Measurements from ENCODE around the gene CDK6. TPM values are rescaled to one million over a fixed set of nuclear protein-coding genes. Genes with fewer than 3 reads are reported as not detected.

CDK6 gene
- total and polyA plus RNA-seq, 2 experiments from 2014 or later = 17.8 to 61.5 TPM

DNA sequence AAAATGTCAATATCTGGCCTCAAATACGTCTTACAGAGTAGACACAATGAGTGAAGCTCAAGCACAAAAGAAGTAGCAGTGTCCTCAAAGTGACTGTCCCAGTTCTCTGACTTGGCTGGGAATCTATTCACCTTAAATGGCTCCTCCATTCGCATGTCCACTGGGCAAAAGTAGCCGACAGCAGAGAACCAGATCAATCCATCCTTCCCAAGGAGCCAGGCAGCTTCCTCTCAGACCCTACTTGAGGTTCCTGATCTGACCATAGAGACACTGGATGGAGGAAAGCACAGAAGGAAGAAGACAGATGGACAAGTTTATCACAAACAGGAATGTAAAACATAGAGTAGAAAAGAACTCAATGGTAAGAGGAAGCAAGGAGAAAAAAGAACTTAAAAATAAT lies 53.5 kb downstream of the CDK6 start:
- Histone ChIP-seq H3K27ac (no peak overlapping the region), H3K36me3 (ENCODE audit: low read depth) (0 out of 2 replicates have a peak, but pooled peaks cover under 1% of the 10 kb centered on the region), H3K9ac (no peak overlapping the region), H3K4me3 (no peak overlapping the region), H3K27me3 (replicated peaks; ENCODE audit: insufficient read depth) (no peaks in the 10 kb centered on the region), H2AFZ (no peak overlapping the region), H3K79me2 (ENCODE audit: insufficient read depth) (peaks cover 99% of the 10 kb centered on the region), H3K9me3 (ENCODE audit: low read depth) (no peaks in the 10 kb centered on the region), H3K4me2 (ENCODE audit: unreplicated experiment) (no peak overlapping the region), H3K4me1 (ENCODE audit: insufficient read depth) (peaks cover 29% of the 10 kb centered on the region), H3F3A (ENCODE audit: insufficient read depth) (peaks cover 25% of the 10 kb centered on the region), H4K20me1 (ENCODE audit: insufficient read depth) (no peaks in the 10 kb centered on the region), H3K9me2 (ENCODE audit: insufficient read depth) (no peaks in the 10 kb centered on the region)
- in situ Hi-C loops (cut with MboI) = no loop called here
- no peak for TF ChIP-seq EZH2phosphoT487 (IDR thresholded peaks at IDR 0.05; ENCODE audit: insufficient read depth, low read depth)
- no peak for TF ChIP-seq EZH2 (IDR thresholded peaks at IDR 0.05; ENCODE audit: insufficient read depth, poor library complexity, severe bottlenecking)
- DNase-seq = no peak
- 72% methylated on average over 3 of the region's 3 CpGs for WGBS, 2 experiments (ENCODE audit: low coverage in 1 of 2, low lambda C conversion rate in 2 of 2, missing lambda C conversion rate in 2 of 2)

- H3K4me1 ChIP-seq (ENCODE audit: insufficient read depth) = peaks cover 29% of the 10 kb centered on the region
- no peak overlapping the region for H3K27ac ChIP-seq
- no peak overlapping the region for H3K4me3 ChIP-seq
- no peak overlapping the region for H2AFZ ChIP-seq
- no peaks in the 10 kb centered on the region for H3K9me3 ChIP-seq (ENCODE audit: low read depth)
- H3K4me2 ChIP-seq (ENCODE audit: unreplicated experiment) = no peak overlapping the region
- DNase-seq = no peak
- H3K79me2 ChIP-seq (ENCODE audit: insufficient read depth) = peaks cover 99% of the 10 kb centered on the region
- no peaks in the 10 kb centered on the region for H3K27me3 ChIP-seq (replicated peaks; ENCODE audit: insufficient read depth)
- WGBS, 2 experiments (ENCODE audit: low coverage in 1 of 2, low lambda C conversion rate in 2 of 2, missing lambda C conversion rate in 2 of 2) = 94 to 96% methylated on average over 1 of the region's 1 CpG
- no peaks in the 10 kb centered on the region for H3K9me2 ChIP-seq (ENCODE audit: insufficient read depth)
- H4K20me1 ChIP-seq (ENCODE audit: insufficient read depth) = no peaks in the 10 kb centered on the region
- H3K9ac ChIP-seq = no peak overlapping the region
- TF ChIP-seq EZH2phosphoT487 (IDR thresholded peaks at IDR 0.05; ENCODE audit: insufficient read depth, low read depth) (no peak), EZH2 (IDR thresholded peaks at IDR 0.05; ENCODE audit: insufficient read depth, poor library complexity, severe bottlenecking) (no peak)
- in situ Hi-C loops (cut with MboI) = no loop called here
- no peaks in the 10 kb centered on the region for H3K36me3 ChIP-seq (ENCODE audit: low read depth)
- peaks cover 25% of the 10 kb centered on the region for H3F3A ChIP-seq (ENCODE audit: insufficient read depth)
These were observed 54.1 kb downstream of the CDK6 start for GRCh38 chr7:92782236-92782635.

GRCh38 chr7:92781117-92781720 lies 55.2 kb downstream of the CDK6 start:
- in situ Hi-C loops (cut with MboI) = no loop called here

GRCh38 chr7:92778972-92779371 lies 57.4 kb downstream of the CDK6 start:
- Histone ChIP-seq H3K9me2 (ENCODE audit: insufficient read depth) (no peaks in the 10 kb centered on the region), H3K9me3 (ENCODE audit: low read depth) (no peaks in the 10 kb centered on the region), H4K20me1 (ENCODE audit: insufficient read depth) (no peaks in the 10 kb centered on the region), H3K27ac (no peak overlapping the region), H3F3A (ENCODE audit: insufficient read depth) (peaks cover 4% of the 10 kb centered on the region; the same call in 1 of the 2 replicates), H3K79me2 (ENCODE audit: insufficient read depth) (peaks cover 99% of the 10 kb centered on the region), H3K4me2 (ENCODE audit: unreplicated experiment) (no peak overlapping the region), H3K4me1 (ENCODE audit: insufficient read depth) (peaks cover 12% of the 10 kb centered on the region), H3K9ac (no peak overlapping the region), H3K27me3 (replicated peaks; ENCODE audit: insufficient read depth) (no peaks in the 10 kb centered on the region), H3K36me3 (ENCODE audit: low read depth) (peaks cover 6% of the 10 kb centered on the region; the same call in 1 of the 2 replicates), H3K4me3 (no peak overlapping the region), H2AFZ (no peak overlapping the region)
- WGBS, 2 experiments (ENCODE audit: low coverage in 1 of 2, low lambda C conversion rate in 2 of 2, missing lambda C conversion rate in 2 of 2) = 48 to 54% methylated on average over 5 of the region's 5 CpGs
- no peak for TF ChIP-seq EZH2 (IDR thresholded peaks at IDR 0.05; ENCODE audit: insufficient read depth, poor library complexity, severe bottlenecking)
- no peak for TF ChIP-seq EZH2phosphoT487 (IDR thresholded peaks at IDR 0.05; ENCODE audit: insufficient read depth, low read depth)
- in situ Hi-C loops (cut with MboI) = no loop called here
- DNase-seq = peak; percentile 89

More at GRCh38 chr7:92781117-92781720, 55.2 kb downstream of the CDK6 start:
- peaks cover 24% of the 10 kb centered on the region for H3F3A ChIP-seq (ENCODE audit: insufficient read depth)
- no peaks in the 10 kb centered on the region for H4K20me1 ChIP-seq (ENCODE audit: insufficient read depth)
- no peak overlapping the region for H3K4me3 ChIP-seq
- H3K4me1 ChIP-seq (ENCODE audit: insufficient read depth) = peaks cover 26% of the 10 kb centered on the region
- no peak overlapping the region for H3K27ac ChIP-seq
- DNase-seq = no peak
- no peaks in the 10 kb centered on the region for H3K9me3 ChIP-seq (ENCODE audit: low read depth)
- no peak overlapping the region for H3K4me2 ChIP-seq (ENCODE audit: unreplicated experiment)
- 41 to 46% methylated on average over 3 of the region's 3 CpGs for WGBS, 2 experiments (ENCODE audit: low coverage in 1 of 2, low lambda C conversion rate in 2 of 2, missing lambda C conversion rate in 2 of 2)
- H3K9ac ChIP-seq = no peak overlapping the region
- H2AFZ ChIP-seq = no peak overlapping the region
- H3K9me2 ChIP-seq (ENCODE audit: insufficient read depth) = no peaks in the 10 kb centered on the region
- no peak for TF ChIP-seq EZH2 (IDR thresholded peaks at IDR 0.05; ENCODE audit: insufficient read depth, poor library complexity, severe bottlenecking)
- TF ChIP-seq EZH2phosphoT487 (IDR thresholded peaks at IDR 0.05; ENCODE audit: insufficient read depth, low read depth) = no peak
- H3K79me2 ChIP-seq (ENCODE audit: insufficient read depth) = peaks cover 99% of the 10 kb centered on the region
- H3K36me3 ChIP-seq (ENCODE audit: low read depth) = no peaks in the 10 kb centered on the region
- no peaks in the 10 kb centered on the region for H3K27me3 ChIP-seq (replicated peaks; ENCODE audit: insufficient read depth)

Measured in GM23248 (cell line).